Measurements from ENCODE around the gene POLD1. TPM values are rescaled to one million over a fixed set of nuclear protein-coding genes. Genes with fewer than 3 reads are reported as not detected.
"Not testable (repeated sequence)": the region's sequence is repeated elsewhere in the genome, so short reads cannot be mapped to it uniquely, and the experiment has no call there.

POLD1 gene
- total and polyA plus RNA-seq, 2 of the 13 experiments (the other 11 are each of a cell fraction or from before 2014, with no cell fraction given): 17.4 to 54.0 TPM

DNA sequence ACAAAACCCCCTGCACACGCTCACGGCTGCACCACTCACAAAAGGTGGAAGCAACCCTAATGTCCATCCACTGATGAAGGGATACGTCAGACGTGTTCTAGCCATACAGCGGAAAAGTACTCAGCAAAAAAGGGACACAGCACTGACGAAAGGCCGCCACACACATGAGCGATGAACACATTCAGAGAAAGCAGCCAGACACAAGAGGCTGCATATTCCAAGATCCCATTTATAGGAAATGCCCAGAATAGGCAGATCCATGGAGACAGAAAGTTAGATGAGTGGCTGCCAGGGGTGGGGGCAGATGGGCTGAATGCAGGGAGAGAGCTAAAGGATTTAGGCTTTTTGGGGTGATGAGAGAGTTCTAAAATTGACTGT lies 3.7 kb downstream of the POLD1 start:
- ChIA-PET POLR2A (no interaction called here), CTCF (ENCODE audit: low intra/inter-chr PET ratio, low total read pairs) (no interaction called here)
- in situ Hi-C loops (cut with HindIII; ENCODE audit: extremely low pct_ligation_motif_present, low pct_unique_long_range_greater_than_20kb): no loop called here
- TF ChIP-seq FOSL1 (CRISPR knock-in tag; IDR thresholded peaks at IDR 0.05; ENCODE audit: borderline replicate concordance): no peak
- TF ChIP-seq NR1H2 (CRISPR knock-in tag; IDR thresholded peaks at IDR 0.05; ENCODE audit: borderline replicate concordance, low read depth): no peak
- TF ChIP-seq, protein P1, sequence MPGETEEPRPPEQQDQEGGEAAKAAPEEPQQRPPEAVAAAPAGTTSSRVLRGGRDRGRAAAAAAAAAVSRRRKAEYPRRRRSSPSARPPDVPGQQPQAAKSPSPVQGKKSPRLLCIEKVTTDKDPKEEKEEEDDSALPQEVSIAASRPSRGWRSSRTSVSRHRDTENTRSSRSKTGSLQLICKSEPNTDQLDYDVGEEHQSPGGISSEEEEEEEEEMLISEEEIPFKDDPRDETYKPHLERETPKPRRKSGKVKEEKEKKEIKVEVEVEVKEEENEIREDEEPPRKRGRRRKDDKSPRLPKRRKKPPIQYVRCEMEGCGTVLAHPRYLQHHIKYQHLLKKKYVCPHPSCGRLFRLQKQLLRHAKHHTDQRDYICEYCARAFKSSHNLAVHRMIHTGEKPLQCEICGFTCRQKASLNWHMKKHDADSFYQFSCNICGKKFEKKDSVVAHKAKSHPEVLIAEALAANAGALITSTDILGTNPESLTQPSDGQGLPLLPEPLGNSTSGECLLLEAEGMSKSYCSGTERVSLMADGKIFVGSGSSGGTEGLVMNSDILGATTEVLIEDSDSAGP (CRISPR knock-in tag; IDR thresholded peaks at IDR 0.05; ENCODE audit: borderline replicate concordance): no peak
- no peak for TF ChIP-seq RNF2 (conservative IDR thresholded peaks at IDR 0.05; ENCODE audit: low read depth)
- Histone ChIP-seq H3K27ac (ENCODE audit: extremely low read length, insufficient read depth, low read length) (no peak overlapping the region), H3K9ac (ENCODE audit: insufficient read depth, low read depth, low read length) (no peak overlapping the region), H3K4me1 (ENCODE audit: insufficient read depth, low read length) (peaks cover 22% of the 10 kb centered on the region), H3K4me3 (replicated peaks in 1 of 3; ENCODE audit: insufficient read depth in 1 of 3, low read depth in 2 of 3, low read length in 3 of 3) (no peak overlapping the region), H3K4me2 (ENCODE audit: low read depth, low read length) (no peak overlapping the region), H3K79me2 (ENCODE audit: insufficient read depth, low read length) (peaks cover 35% of the 10 kb centered on the region), H4K20me1 (ENCODE audit: insufficient read depth, low read length) (no peaks in the 10 kb centered on the region), H3K9me3 (ENCODE audit: low read length) (no peaks in the 10 kb centered on the region), H2AFZ (ENCODE audit: low read length) (no peak overlapping the region), H3K27me3 (ENCODE audit: control insufficient read depth in 1 of 2, insufficient read depth in 2 of 2, low read length in 2 of 2) (no peaks in the 10 kb centered on the region), H3K36me3 (replicated peaks in 1 of 2; ENCODE audit: control insufficient read depth in 1 of 2, insufficient read depth in 2 of 2, low read length in 2 of 2) (peaks cover 4 to 20% of the 10 kb centered on the region in 2 experiments; a peak in 4 of 5 replicates)
- intact Hi-C loops (cut with micrococcal nuclease; ENCODE audit: unreplicated experiment): no loop called here
- no peak for DNase-seq (ENCODE audit: low spot score)
- FAIRE-seq: no peak
- no TSS peak for BruUV-seq (replicated peaks)
- 98% methylated on average over 8 of the region's 8 CpGs for WGBS (ENCODE audit: low lambda C conversion rate)
- no peak for ATAC-seq

DNA sequence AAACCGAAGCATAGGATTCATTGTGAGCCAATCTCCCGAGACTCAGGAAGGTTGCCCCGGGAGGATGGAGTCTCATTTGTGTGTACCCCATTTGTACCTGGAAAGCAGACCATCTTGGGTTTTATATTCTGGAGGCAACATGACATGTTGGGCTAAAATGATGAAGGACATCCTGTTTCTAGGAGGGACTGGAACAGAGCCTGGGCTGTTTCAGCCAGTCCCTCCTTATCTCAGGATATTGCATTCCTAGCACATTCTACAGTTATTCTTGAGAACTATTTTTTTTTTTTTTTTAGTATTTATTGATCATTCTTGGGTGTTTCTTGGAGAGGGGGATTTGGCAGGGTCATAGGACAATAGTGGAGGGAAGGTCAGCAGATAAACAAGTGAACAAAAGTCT lies 6.1 kb downstream of the POLD1 start:
- intact Hi-C loops (cut with micrococcal nuclease; ENCODE audit: unreplicated experiment); CTCF ChIA-PET (ENCODE audit: low intra/inter-chr PET ratio, low total read pairs); POLR2A ChIA-PET; DNase-seq (ENCODE audit: low spot score); H3K4me1 ChIP-seq (ENCODE audit: insufficient read depth, low read length); ATAC-seq; H3K27me3 ChIP-seq (ENCODE audit: control insufficient read depth in 1 of 2, insufficient read depth in 2 of 2, low read length in 2 of 2); H3K27ac ChIP-seq (ENCODE audit: extremely low read length, insufficient read depth, low read length); BruUV-seq (replicated peaks); H3K4me3 ChIP-seq (replicated peaks in 1 of 3; ENCODE audit: insufficient read depth in 1 of 3, low read depth in 2 of 3, low read length in 3 of 3); FAIRE-seq; H3K9me3 ChIP-seq (ENCODE audit: low read length); H3K4me2 ChIP-seq (ENCODE audit: low read depth, low read length); in situ Hi-C loops (cut with HindIII; ENCODE audit: extremely low pct_ligation_motif_present, low pct_unique_long_range_greater_than_20kb); H4K20me1 ChIP-seq (ENCODE audit: insufficient read depth, low read length); H3K9ac ChIP-seq (ENCODE audit: insufficient read depth, low read depth, low read length); H2AFZ ChIP-seq (ENCODE audit: low read length): not testable (repeated sequence)
- 96% methylated on average over 3 of the region's 3 CpGs for WGBS (ENCODE audit: low lambda C conversion rate)
- H3K79me2 ChIP-seq (ENCODE audit: insufficient read depth, low read length): peaks cover 30% of the 10 kb centered on the region
- peaks cover 4 to 27% of the 10 kb centered on the region in 2 experiments for H3K36me3 ChIP-seq (replicated peaks in 1 of 2; ENCODE audit: control insufficient read depth in 1 of 2, insufficient read depth in 2 of 2, low read length in 2 of 2)

DNA sequence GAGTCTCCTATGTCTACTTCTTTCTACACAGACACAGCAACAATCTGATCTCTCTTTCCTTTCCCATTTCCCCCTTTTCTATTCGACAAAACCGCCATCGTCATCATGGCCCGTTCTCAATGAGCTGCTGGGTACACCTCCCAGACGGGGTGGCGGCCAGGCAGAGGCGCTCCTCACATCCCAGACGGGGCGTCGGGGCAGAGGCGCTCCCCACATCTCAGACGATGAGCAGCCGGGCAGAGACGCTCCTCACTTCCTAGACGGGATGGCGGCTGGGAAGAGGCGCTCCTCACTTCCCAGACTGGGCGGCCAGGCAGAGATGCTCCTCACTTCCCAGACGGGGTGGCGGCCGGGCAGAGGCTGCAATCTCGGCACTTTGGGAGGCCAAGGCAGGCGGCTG lies 6.8 kb downstream of the POLD1 start:
- H3K36me3 ChIP-seq (replicated peaks in 1 of 2; ENCODE audit: control insufficient read depth in 1 of 2, insufficient read depth in 2 of 2, low read length in 2 of 2): peaks cover 4 to 27% of the 10 kb centered on the region in 2 experiments
- FAIRE-seq; H4K20me1 ChIP-seq (ENCODE audit: insufficient read depth, low read length); H3K4me1 ChIP-seq (ENCODE audit: insufficient read depth, low read length); DNase-seq (ENCODE audit: low spot score); H3K9ac ChIP-seq (ENCODE audit: insufficient read depth, low read depth, low read length); H3K9me3 ChIP-seq (ENCODE audit: low read length); in situ Hi-C loops (cut with HindIII; ENCODE audit: extremely low pct_ligation_motif_present, low pct_unique_long_range_greater_than_20kb); H3K4me2 ChIP-seq (ENCODE audit: low read depth, low read length); POLR2A ChIA-PET; CTCF ChIA-PET (ENCODE audit: low intra/inter-chr PET ratio, low total read pairs); ATAC-seq; H3K27me3 ChIP-seq (ENCODE audit: control insufficient read depth in 1 of 2, insufficient read depth in 2 of 2, low read length in 2 of 2); H2AFZ ChIP-seq (ENCODE audit: low read length); intact Hi-C loops (cut with micrococcal nuclease; ENCODE audit: unreplicated experiment); BruUV-seq (replicated peaks); H3K27ac ChIP-seq (ENCODE audit: extremely low read length, insufficient read depth, low read length); H3K4me3 ChIP-seq (replicated peaks in 1 of 3; ENCODE audit: insufficient read depth in 1 of 3, low read depth in 2 of 3, low read length in 3 of 3): not testable (repeated sequence)
- 98% methylated on average over 14 of the region's 23 CpGs for WGBS (ENCODE audit: low lambda C conversion rate)
- H3K79me2 ChIP-seq (ENCODE audit: insufficient read depth, low read length): peaks cover 23% of the 10 kb centered on the region

Data from HepG2 (cell line).